ENCODE data around the gene PROB1.
A peak's percentile ranks its signal among the peaks of the same experiment; 100 is the strongest.
"Not testable (repeated sequence)": the region's sequence is repeated elsewhere in the genome, so short reads cannot be mapped to it uniquely, and the experiment has no call there.

PROB1 gene

GRCh38 chr5:139395844-139396640 is 1.1 kb upstream of the PROB1 start:
- DNase-seq (ENCODE audit: low read depth) = no peak

GRCh38 chr5:139394123-139394653 is 716 bp downstream of the PROB1 start:
- DNase-seq (ENCODE audit: low read depth) = no peak
- peak overlapping the region; percentile 38 for H3K4me3 ChIP-seq (ENCODE audit: low read depth, low read length)

More at GRCh38 chr5:139395844-139396640, 1.1 kb upstream of the PROB1 start:
- H3K4me3 ChIP-seq (ENCODE audit: low read depth, low read length) = no peak overlapping the region

- no peak for DNase-seq (ENCODE audit: low read depth)
- peak overlapping the region; percentile 38 for H3K4me3 ChIP-seq (ENCODE audit: low read depth, low read length)
Measured at GRCh38 chr5:139393497-139394122, 1.3 kb downstream of the PROB1 start.

GRCh38 chr5:139392678-139393496 is 2.0 kb downstream of the PROB1 start:
- peak overlapping the region; percentile 38 for H3K4me3 ChIP-seq (ENCODE audit: low read depth, low read length)
- DNase-seq (ENCODE audit: low read depth) = no peak

- no peak overlapping the region for H3K4me3 ChIP-seq (ENCODE audit: low read depth, low read length)
Measured at GRCh38 chr5:139392324-139392677, 2.6 kb downstream of the PROB1 start.

GRCh38 chr5:139391570-139392323 is 3.2 kb downstream of the PROB1 start:
- no peak for DNase-seq (ENCODE audit: low read depth)
- H3K4me3 ChIP-seq (ENCODE audit: low read depth, low read length) = no peak overlapping the region

More at GRCh38 chr5:139392324-139392677, 2.6 kb downstream of the PROB1 start:
- DNase-seq (ENCODE audit: low read depth) = no peak

GRCh38 chr5:139390639-139391569 is 4.0 kb downstream of the PROB1 start:
- no peak for DNase-seq (ENCODE audit: low read depth)
- H3K4me3 ChIP-seq (ENCODE audit: low read depth, low read length) = no peak overlapping the region

GRCh38 chr5:139389701-139390638 is 4.9 kb downstream of the PROB1 start, which contains the start of gene MZB1:
Gene MZB1, minus strand, starts transcription at chr5:139389913. Its CDS starts 57 bp downstream, at chr5:139389856.
- H3K4me3 ChIP-seq (ENCODE audit: low read depth, low read length) = no peak within 1 kb of the TSS
- no peak for DNase-seq (ENCODE audit: low read depth)

- no peak overlapping the region for H3K4me3 ChIP-seq (ENCODE audit: low read depth, low read length)
- no peak for DNase-seq (ENCODE audit: low read depth)
Measured at GRCh38 chr5:139388198-139388821, 6.6 kb downstream of the PROB1 start.

- no peak overlapping the region for H3K4me3 ChIP-seq (ENCODE audit: low read depth, low read length)
- no peak for DNase-seq (ENCODE audit: low read depth)
Measured at GRCh38 chr5:139387611-139388197, 7.2 kb downstream of the PROB1 start.

- DNase-seq (ENCODE audit: low read depth); H3K4me3 ChIP-seq (ENCODE audit: low read depth, low read length): not testable (repeated sequence)
Measured at GRCh38 chr5:139386956-139387355, 7.9 kb downstream of the PROB1 start.

GRCh38 chr5:139386050-139386438 is 8.9 kb downstream of the PROB1 start:
- no peak overlapping the region for H3K4me3 ChIP-seq (ENCODE audit: low read depth, low read length)
- DNase-seq (ENCODE audit: low read depth) = no peak

GRCh38 chr5:139385061-139386049 is 9.5 kb downstream of the PROB1 start:
- H3K4me3 ChIP-seq (ENCODE audit: low read depth, low read length) = no peak overlapping the region
- DNase-seq (ENCODE audit: low read depth) = no peak

- no peak for DNase-seq (ENCODE audit: low read depth)
- no peak overlapping the region for H3K4me3 ChIP-seq (ENCODE audit: low read depth, low read length)
Measured at GRCh38 chr5:139384591-139385051, 10.3 kb downstream of the PROB1 start.

- DNase-seq (ENCODE audit: low read depth) = no peak
- H3K4me3 ChIP-seq (ENCODE audit: low read depth, low read length) = no peak overlapping the region
Measured at GRCh38 chr5:139383993-139384590, 10.8 kb downstream of the PROB1 start.

All from skeletal muscle cell (primary cell).